Measurements from ENCODE around the gene ANKK1.

The ANKK1 gene, protein sequence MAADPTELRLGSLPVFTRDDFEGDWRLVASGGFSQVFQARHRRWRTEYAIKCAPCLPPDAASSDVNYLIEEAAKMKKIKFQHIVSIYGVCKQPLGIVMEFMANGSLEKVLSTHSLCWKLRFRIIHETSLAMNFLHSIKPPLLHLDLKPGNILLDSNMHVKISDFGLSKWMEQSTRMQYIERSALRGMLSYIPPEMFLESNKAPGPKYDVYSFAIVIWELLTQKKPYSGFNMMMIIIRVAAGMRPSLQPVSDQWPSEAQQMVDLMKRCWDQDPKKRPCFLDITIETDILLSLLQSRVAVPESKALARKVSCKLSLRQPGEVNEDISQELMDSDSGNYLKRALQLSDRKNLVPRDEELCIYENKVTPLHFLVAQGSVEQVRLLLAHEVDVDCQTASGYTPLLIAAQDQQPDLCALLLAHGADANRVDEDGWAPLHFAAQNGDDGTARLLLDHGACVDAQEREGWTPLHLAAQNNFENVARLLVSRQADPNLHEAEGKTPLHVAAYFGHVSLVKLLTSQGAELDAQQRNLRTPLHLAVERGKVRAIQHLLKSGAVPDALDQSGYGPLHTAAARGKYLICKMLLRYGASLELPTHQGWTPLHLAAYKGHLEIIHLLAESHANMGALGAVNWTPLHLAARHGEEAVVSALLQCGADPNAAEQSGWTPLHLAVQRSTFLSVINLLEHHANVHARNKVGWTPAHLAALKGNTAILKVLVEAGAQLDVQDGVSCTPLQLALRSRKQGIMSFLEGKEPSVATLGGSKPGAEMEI

DNA sequence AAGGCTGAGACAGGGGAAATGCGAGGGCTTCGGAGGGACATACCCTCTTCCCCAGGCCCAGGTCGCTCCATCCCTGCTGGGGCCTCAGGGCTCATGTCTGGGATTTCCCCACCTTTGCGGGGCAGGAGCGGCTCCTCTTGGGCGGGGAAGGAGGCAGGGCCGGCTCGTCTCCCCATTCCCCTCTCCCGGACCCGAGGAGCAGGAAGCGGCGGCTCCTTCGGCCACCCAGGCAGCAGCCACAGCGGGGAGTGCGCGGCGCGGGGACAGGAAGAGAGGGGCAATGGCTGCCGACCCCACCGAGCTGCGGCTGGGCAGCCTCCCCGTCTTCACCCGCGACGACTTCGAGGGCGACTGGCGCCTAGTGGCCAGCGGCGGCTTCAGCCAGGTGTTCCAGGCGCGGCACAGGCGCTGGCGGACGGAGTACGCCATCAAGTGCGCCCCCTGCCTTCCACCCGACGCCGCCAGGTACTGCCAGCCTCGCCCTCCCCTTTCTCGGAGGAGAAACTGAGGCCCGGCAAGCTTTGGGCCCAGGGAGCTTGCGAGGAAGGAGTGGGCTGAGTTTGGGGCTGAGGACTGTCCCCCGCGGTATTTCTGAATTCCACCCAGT is at the start of gene ANKK1:
Gene ANKK1, plus strand, starts transcription at position 175 of the 607 bp plus-strand sequence. Its CDS starts 106 bp downstream, at position 281.
- Histone ChIP-seq H3K27me3 (ENCODE audit: low read depth, low read length) (no peaks in the 10 kb centered on the region), H3K27ac (ENCODE audit: low read length) (no peak within 1 kb of the TSS), H3K4me1 (ENCODE audit: control insufficient read depth in 1 of 2, insufficient read depth in 2 of 2, low read length in 2 of 2) (no peaks in the 10 kb centered on the region), H3K9me3 (ENCODE audit: control insufficient read depth in 1 of 2, low read length in 2 of 2) (no peaks in the 10 kb centered on the region), H3K4me3 (ENCODE audit: low read depth in 1 of 2, low read length in 2 of 2) (no peak within 1 kb of the TSS), H3K36me3 (ENCODE audit: control insufficient read depth in 1 of 2, insufficient read depth in 2 of 2, low read length in 2 of 2) (no peaks in the 10 kb centered on the region)

DNA sequence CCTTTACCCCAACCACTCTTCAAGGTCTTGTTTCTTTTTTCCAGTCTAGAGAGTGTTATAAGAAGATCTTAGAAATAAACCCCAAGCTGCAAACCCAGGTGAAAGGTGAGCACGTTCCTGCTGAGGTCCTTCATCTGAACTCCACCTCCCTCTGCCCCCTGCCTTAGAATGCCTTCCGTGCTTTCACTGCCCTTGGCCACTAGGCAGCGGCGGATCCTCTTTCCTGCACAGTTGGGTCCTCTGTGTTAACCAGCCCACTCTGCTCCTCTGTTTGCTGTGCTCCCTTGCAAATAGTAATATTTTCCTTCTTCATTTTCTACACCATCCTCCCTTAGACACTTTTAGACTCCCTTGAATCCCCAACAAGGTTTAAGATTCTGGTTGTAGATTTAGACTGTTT is 48.8 kb upstream of the ANKK1 start:
- Histone ChIP-seq H3K27ac (ENCODE audit: low read length) (no peak overlapping the region), H3K9me3 (ENCODE audit: control insufficient read depth in 1 of 2, low read length in 2 of 2) (no peaks in the 10 kb centered on the region), H3K4me3 (ENCODE audit: low read depth in 1 of 2, low read length in 2 of 2) (no peak overlapping the region), H3K4me1 (ENCODE audit: control insufficient read depth in 1 of 2, insufficient read depth in 2 of 2, low read length in 2 of 2) (no peaks in the 10 kb centered on the region), H3K27me3 (ENCODE audit: low read depth, low read length) (no peaks in the 10 kb centered on the region), H3K36me3 (ENCODE audit: control insufficient read depth in 1 of 2, insufficient read depth in 2 of 2, low read length in 2 of 2) (peaks cover 5 to 76% of the 10 kb centered on the region in 2 donors)

DNA sequence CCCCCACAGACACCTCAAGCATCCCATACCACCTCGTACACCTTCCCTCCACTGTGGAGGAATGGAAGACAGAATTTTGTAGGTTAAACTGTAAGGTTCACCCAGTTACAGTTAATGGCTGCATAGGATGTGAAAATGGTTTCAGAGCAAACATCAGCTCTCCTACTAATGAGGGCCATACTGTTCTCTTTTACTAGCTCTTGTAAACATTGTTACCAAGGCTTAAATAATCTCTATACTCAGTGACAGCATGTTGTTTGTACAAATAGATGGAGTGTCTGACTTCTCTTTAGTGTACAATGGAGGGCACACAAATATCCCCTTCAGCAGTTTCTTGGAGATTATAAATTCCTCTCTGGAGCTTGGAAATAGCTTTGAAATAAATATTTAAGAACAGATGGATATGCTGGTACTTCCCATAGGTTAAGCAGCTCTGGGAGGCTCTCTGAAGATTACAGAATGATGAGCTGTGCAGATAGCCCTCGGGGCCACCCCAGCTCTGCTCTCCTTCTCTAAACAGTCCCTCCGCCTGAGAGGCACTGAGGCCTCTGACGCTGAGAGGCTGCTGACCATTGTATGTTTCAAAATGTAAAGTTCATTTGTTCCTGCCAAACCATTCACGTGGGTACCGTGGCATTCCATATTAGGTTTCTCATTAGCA is 47.5 kb upstream of the ANKK1 start:
- no peaks in the 10 kb centered on the region for H3K9me3 ChIP-seq (ENCODE audit: control insufficient read depth in 1 of 2, low read length in 2 of 2)
- no peaks in the 10 kb centered on the region for H3K4me1 ChIP-seq (ENCODE audit: control insufficient read depth in 1 of 2, insufficient read depth in 2 of 2, low read length in 2 of 2)
- peaks cover 12 to 73% of the 10 kb centered on the region in 2 donors for H3K36me3 ChIP-seq (ENCODE audit: control insufficient read depth in 1 of 2, insufficient read depth in 2 of 2, low read length in 2 of 2)
- H3K27ac ChIP-seq (ENCODE audit: low read length): no peak overlapping the region
- no peak overlapping the region for H3K4me3 ChIP-seq (ENCODE audit: low read depth in 1 of 2, low read length in 2 of 2)
- H3K27me3 ChIP-seq (ENCODE audit: low read depth, low read length): no peaks in the 10 kb centered on the region

DNA sequence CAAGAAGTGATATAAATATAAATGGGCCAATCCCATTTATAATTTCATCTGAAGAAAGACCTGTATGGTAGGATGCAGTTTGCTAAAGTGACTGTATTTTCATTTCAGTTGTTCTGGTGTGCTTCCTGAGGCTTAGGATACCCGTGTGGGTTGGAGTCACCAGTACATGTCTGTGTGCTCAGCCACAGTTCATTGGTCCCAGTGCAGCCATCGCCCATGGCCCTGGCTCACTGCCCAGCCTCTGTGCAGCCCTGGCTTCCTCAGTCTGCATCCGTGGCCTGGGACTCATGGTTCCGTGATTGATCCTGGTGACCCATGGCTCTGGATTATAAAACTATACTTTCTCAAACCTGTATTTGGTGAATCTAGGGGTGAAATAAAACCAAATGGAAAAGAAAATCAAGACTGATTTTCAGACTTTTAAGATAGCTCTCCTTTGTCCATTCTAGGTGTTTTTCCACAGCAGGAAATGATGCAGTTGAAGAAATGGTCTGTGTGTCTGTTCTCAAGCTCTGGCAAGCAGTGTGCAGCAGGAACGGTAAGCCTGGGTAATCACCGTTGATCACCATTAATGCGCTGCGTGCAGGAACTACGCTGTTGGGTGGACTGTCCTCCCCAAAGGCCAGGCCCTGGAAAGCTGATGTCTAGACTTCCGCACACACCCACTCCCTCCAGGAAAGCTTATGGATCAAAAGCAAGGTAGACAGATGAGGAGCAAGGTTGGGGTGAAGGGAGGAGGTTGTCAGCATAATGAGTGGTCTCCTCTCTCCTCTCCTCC is 46.0 kb upstream of the ANKK1 start:
- H3K36me3 ChIP-seq (ENCODE audit: control insufficient read depth in 1 of 2, insufficient read depth in 2 of 2, low read length in 2 of 2): peaks cover 12 to 58% of the 10 kb centered on the region in 2 donors
- H3K27ac ChIP-seq (ENCODE audit: low read length): no peak overlapping the region
- H3K4me3 ChIP-seq (ENCODE audit: low read depth in 1 of 2, low read length in 2 of 2): no peak overlapping the region
- no peaks in the 10 kb centered on the region for H3K9me3 ChIP-seq (ENCODE audit: control insufficient read depth in 1 of 2, low read length in 2 of 2)
- no peaks in the 10 kb centered on the region for H3K4me1 ChIP-seq (ENCODE audit: control insufficient read depth in 1 of 2, insufficient read depth in 2 of 2, low read length in 2 of 2)
- H3K27me3 ChIP-seq (ENCODE audit: low read depth, low read length): no peaks in the 10 kb centered on the region

DNA sequence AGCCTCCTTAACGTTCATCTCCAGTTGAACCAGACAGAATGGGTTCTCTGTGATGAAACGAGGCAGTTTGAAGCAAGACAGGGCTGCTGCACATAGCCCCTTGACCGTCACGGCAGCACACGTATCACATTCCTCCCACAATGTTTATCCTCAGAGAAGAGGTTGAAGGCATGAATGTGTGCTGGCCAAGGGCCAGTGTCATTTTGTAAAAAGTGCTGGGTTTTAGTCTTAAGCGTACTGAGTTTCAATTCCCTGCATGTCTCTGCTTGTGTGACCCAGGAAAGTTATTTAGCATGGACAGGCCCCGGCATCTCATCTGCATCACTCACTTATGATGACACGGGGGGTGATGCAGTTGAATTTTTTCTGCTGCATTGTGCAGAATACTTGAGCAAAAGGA is 41.6 kb upstream of the ANKK1 start:
- Histone ChIP-seq H3K36me3 (ENCODE audit: control insufficient read depth in 1 of 2, insufficient read depth in 2 of 2, low read length in 2 of 2) (peaks cover 9 to 39% of the 10 kb centered on the region in 2 donors), H3K4me3 (ENCODE audit: low read depth in 1 of 2, low read length in 2 of 2) (no peak overlapping the region), H3K4me1 (ENCODE audit: control insufficient read depth in 1 of 2, insufficient read depth in 2 of 2, low read length in 2 of 2) (no peaks in the 10 kb centered on the region), H3K27ac (ENCODE audit: low read length) (no peak overlapping the region), H3K27me3 (ENCODE audit: low read depth, low read length) (no peaks in the 10 kb centered on the region), H3K9me3 (ENCODE audit: control insufficient read depth in 1 of 2, low read length in 2 of 2) (no peaks in the 10 kb centered on the region)

DNA sequence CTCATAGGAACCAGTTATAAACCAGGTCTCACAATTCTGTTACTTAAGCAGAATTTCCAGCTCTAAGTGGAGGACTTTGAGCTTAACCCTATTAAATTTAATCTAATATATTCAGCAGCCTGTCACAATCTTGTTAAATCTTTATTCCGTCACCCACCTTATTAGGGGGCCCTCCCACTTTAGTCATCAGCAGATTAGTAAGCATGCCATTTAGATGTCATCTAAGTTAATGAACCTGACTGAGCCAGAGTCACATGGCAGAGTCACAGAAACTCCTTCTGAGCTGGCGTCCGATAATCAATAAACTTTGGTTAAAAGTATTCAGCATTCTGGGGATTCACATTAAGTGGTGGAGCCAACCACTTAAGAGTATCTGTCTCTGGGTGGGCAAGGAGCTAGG is 38.1 kb upstream of the ANKK1 start:
- Histone ChIP-seq H3K27me3 (ENCODE audit: low read depth, low read length) (no peaks in the 10 kb centered on the region), H3K27ac (ENCODE audit: low read length) (no peak overlapping the region), H3K4me3 (ENCODE audit: low read depth in 1 of 2, low read length in 2 of 2) (no peak overlapping the region), H3K4me1 (ENCODE audit: control insufficient read depth in 1 of 2, insufficient read depth in 2 of 2, low read length in 2 of 2) (no peaks in the 10 kb centered on the region), H3K9me3 (ENCODE audit: control insufficient read depth in 1 of 2, low read length in 2 of 2) (no peaks in the 10 kb centered on the region), H3K36me3 (ENCODE audit: control insufficient read depth in 1 of 2, insufficient read depth in 2 of 2, low read length in 2 of 2) (peaks cover 0 to 34% of the 10 kb centered on the region in 2 donors)

DNA sequence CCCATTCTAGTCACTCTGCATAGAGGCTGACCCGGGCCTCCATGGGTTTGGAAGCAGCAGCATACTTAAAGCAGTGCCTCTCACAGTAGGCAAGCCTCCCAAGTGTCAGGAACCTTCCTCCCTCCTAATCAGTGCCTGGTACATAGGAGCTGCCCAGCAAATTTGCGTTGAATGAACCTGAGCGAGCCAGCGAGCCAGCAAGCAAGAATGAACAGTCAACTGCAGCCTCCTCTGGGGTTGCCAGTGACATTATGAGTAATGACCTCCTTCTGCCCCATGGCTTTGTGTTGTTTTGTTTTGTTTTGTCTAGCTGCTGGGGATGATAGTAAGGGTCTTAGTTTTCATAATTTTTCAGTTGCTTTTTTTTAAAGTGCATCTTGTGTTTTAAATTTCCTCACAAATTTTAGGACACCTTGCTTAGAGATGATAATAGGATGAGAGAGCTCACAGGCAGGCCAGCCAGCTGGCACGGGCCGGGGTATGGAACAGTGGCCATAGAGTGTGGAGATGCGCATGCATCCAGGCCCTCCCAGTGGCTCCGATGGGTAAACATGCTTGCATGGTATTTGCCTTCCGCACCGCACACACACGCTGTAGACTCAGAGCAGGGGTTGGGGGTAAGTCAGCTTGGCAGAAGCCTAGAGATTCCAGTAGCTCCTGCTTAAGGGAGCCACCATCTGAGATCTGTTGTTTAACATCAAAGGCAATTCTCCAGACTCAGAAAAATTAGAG is 37.1 kb upstream of the ANKK1 start:
- H3K9me3 ChIP-seq (ENCODE audit: control insufficient read depth in 1 of 2, low read length in 2 of 2): no peaks in the 10 kb centered on the region
- no peak overlapping the region for H3K27ac ChIP-seq (ENCODE audit: low read length)
- peaks cover 0 to 42% of the 10 kb centered on the region in 2 donors for H3K36me3 ChIP-seq (ENCODE audit: control insufficient read depth in 1 of 2, insufficient read depth in 2 of 2, low read length in 2 of 2)
- no peaks in the 10 kb centered on the region for H3K27me3 ChIP-seq (ENCODE audit: low read depth, low read length)
- H3K4me3 ChIP-seq (ENCODE audit: low read depth in 1 of 2, low read length in 2 of 2): no peak overlapping the region
- no peaks in the 10 kb centered on the region for H3K4me1 ChIP-seq (ENCODE audit: control insufficient read depth in 1 of 2, insufficient read depth in 2 of 2, low read length in 2 of 2)

DNA sequence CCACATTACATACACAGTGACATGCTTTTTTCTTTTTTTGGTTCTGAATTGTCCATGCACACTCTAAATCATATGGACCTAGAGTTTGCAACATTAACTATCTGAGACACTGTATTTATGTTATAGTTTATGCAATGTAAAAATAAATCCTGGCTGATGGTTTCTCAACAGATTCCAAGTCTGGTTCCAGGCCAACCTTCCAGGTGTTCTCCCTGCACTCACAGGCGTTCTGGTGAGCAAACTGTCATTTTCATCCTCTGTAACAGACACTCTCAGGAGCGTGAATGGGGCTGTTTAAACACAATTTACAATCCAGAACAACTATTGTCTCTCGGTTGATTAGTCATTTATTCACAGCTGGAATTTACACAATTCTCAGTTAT is 36.5 kb upstream of the ANKK1 start:
- H3K4me3 ChIP-seq (ENCODE audit: low read depth in 1 of 2, low read length in 2 of 2): no peak overlapping the region
- peaks cover 1 to 2% of the 10 kb centered on the region in 2 donors for H3K9me3 ChIP-seq (ENCODE audit: control insufficient read depth in 1 of 2, low read length in 2 of 2)
- no peaks in the 10 kb centered on the region for H3K27me3 ChIP-seq (ENCODE audit: low read depth, low read length)
- H3K4me1 ChIP-seq (ENCODE audit: control insufficient read depth in 1 of 2, insufficient read depth in 2 of 2, low read length in 2 of 2): no peaks in the 10 kb centered on the region
- no peak overlapping the region for H3K27ac ChIP-seq (ENCODE audit: low read length)
- peaks cover 0 to 47% of the 10 kb centered on the region in 2 donors for H3K36me3 ChIP-seq (ENCODE audit: control insufficient read depth in 1 of 2, insufficient read depth in 2 of 2, low read length in 2 of 2)

DNA sequence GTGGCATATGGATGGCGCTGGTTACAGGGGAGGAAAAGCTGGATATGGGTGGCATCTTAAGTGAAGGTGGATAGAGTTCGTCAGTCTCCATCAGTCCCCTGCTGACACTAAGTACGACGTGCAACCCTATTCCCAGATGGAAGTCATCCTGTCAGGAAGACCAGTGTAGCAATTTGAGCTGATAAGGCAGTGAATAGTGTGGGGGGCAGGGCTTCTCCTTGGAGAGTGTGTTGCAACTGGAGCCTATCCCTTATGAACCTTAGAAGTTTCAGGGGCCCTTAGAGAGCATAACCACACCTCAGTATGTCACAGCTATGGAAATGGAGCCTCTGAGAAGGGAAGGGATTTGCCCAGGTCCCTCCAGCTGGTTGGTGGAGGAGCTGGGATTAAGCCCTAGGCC is 36.1 kb upstream of the ANKK1 start:
- Histone ChIP-seq H3K27me3 (ENCODE audit: low read depth, low read length) (no peaks in the 10 kb centered on the region), H3K9me3 (ENCODE audit: control insufficient read depth in 1 of 2, low read length in 2 of 2) (peaks cover 5 to 6% of the 10 kb centered on the region in 2 donors), H3K4me1 (ENCODE audit: control insufficient read depth in 1 of 2, insufficient read depth in 2 of 2, low read length in 2 of 2) (no peaks in the 10 kb centered on the region), H3K27ac (ENCODE audit: low read length) (no peak overlapping the region), H3K4me3 (ENCODE audit: low read depth in 1 of 2, low read length in 2 of 2) (no peak overlapping the region), H3K36me3 (ENCODE audit: control insufficient read depth in 1 of 2, insufficient read depth in 2 of 2, low read length in 2 of 2) (peaks cover 4 to 52% of the 10 kb centered on the region in 2 donors)

DNA sequence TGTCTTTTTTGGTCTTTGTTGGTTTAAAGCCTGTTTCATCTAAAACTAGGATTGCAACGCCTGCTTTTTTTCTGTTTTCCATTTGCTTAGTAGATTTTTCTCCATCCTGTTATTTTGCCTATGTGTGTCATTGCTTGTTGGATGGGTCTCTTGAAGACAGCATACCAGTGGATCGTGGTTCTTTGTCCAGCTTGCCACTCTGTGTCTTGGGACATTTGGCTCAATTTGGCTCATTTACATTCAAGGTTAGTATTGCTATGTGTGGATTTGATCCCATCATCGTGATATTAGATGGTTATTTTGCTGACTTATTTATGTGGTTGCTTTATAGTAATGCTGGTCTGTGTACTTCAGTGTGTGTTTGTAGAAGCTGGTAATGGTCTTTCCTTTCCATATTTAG is 31.4 kb upstream of the ANKK1 start:
- Histone ChIP-seq H3K36me3 (ENCODE audit: control insufficient read depth in 1 of 2, insufficient read depth in 2 of 2, low read length in 2 of 2) (peaks cover 9 to 80% of the 10 kb centered on the region in 2 donors), H3K9me3 (ENCODE audit: control insufficient read depth in 1 of 2, low read length in 2 of 2) (peaks cover 5 to 7% of the 10 kb centered on the region in 2 donors), H3K4me1 (ENCODE audit: control insufficient read depth in 1 of 2, insufficient read depth in 2 of 2, low read length in 2 of 2) (no peaks in the 10 kb centered on the region), H3K27me3 (ENCODE audit: low read depth, low read length) (no peaks in the 10 kb centered on the region), H3K27ac (ENCODE audit: low read length) (no peak overlapping the region), H3K4me3 (ENCODE audit: low read depth in 1 of 2, low read length in 2 of 2) (no peak overlapping the region)
